Measurements from ENCODE around the gene PTPRM.

The PTPRM gene

DNA sequence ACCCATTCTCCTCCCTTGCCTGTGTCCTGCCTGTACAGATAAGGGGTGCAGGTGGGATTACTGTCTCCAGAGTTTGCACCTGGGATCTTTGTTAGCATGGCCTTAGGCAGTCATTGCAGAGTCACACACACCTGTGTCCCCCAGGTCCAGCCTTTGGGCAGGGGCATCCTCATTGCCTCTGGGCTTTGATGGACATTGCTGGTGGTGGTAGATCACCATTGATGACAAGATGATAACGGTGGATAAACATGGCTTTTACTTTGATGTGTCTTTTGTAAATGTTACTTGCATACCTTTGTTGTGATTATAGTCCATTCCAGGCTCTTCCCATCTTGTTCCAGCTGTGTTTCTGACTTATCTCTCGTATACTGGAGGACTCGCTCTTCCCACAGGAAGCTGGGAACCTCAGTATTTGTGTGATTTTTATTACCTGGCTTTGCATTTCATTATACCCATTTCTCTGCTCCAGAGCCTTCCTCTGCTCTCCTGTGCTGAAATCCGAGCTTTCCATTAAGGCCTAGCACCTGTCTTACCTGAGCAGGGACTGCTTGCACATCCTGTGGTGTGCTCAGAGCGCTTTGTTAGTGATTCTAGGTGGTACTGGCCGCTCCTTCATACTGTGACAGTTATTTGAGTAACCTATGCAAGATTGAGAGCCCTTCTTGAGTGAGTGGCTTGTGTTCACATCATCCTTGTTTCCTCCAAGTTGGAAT lies 79.2 kb downstream of the PTPRM start:
- TF ChIP-seq, protein P1, sequence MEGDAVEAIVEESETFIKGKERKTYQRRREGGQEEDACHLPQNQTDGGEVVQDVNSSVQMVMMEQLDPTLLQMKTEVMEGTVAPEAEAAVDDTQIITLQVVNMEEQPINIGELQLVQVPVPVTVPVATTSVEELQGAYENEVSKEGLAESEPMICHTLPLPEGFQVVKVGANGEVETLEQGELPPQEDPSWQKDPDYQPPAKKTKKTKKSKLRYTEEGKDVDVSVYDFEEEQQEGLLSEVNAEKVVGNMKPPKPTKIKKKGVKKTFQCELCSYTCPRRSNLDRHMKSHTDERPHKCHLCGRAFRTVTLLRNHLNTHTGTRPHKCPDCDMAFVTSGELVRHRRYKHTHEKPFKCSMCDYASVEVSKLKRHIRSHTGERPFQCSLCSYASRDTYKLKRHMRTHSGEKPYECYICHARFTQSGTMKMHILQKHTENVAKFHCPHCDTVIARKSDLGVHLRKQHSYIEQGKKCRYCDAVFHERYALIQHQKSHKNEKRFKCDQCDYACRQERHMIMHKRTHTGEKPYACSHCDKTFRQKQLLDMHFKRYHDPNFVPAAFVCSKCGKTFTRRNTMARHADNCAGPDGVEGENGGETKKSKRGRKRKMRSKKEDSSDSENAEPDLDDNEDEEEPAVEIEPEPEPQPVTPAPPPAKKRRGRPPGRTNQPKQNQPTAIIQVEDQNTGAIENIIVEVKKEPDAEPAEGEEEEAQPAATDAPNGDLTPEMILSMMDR (IDR thresholded peaks at IDR 0.05; ENCODE audit: low read depth, low read length): no peak
- in situ Hi-C loops (cut with HindIII; ENCODE audit: low sequenced_read_pairs): no loop called here
- no peak overlapping the region for H3K4me3 ChIP-seq (ENCODE audit: low read depth, low read length)
- no peak for DNase-seq (ENCODE audit: low read depth, low spot score)

DNA sequence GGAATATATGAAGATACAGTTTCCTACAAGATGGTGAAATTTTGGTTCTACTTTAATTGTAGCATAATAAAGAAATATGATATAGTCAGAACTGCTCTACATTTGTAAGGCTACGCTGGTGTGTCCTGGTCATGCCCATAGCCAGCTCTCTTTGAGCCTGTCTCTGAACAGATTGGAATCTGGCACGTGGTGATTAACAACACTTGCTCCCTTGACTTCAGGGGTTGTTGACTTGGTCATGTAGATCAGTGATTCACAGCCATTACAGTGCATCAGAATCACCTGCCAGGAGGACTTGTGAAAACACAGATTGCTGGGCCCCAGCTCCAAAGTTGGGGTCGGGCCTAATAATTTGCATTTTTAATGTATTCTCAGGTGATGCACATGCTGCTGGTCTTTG lies 80.4 kb downstream of the PTPRM start:
- no peak overlapping the region for H3K4me3 ChIP-seq (ENCODE audit: low read depth, low read length)
- in situ Hi-C loops (cut with HindIII; ENCODE audit: low sequenced_read_pairs): no loop called here
- TF ChIP-seq, protein P1 (IDR thresholded peaks at IDR 0.05; ENCODE audit: low read depth, low read length): no peak
- DNase-seq (ENCODE audit: low read depth, low spot score): no peak

DNA sequence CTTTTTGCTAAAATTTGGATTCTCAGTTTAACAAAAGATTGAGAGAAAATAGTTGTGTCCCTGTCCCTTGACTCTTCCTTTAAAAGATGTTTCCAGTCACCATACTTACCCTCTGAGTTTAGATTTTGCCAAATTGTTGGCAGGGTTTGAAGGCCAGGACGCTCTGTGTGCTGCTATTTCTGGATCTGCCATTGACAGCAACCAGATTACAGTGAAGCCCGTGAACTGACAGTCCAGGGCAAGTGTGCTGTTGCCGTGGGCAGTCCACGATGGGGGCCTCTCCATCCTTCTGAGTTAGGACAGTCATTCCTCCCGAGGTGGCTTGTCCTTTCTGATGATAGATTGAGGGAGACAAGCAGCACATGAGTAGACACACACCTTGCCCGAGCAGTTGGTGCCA lies 89.9 kb downstream of the PTPRM start:
- H3K4me3 ChIP-seq (ENCODE audit: low read depth, low read length): no peak overlapping the region
- DNase-seq (ENCODE audit: low read depth, low spot score): no peak
- in situ Hi-C loops (cut with HindIII; ENCODE audit: low sequenced_read_pairs): no loop called here
- TF ChIP-seq, protein P1 (IDR thresholded peaks at IDR 0.05; ENCODE audit: low read depth, low read length): no peak

DNA sequence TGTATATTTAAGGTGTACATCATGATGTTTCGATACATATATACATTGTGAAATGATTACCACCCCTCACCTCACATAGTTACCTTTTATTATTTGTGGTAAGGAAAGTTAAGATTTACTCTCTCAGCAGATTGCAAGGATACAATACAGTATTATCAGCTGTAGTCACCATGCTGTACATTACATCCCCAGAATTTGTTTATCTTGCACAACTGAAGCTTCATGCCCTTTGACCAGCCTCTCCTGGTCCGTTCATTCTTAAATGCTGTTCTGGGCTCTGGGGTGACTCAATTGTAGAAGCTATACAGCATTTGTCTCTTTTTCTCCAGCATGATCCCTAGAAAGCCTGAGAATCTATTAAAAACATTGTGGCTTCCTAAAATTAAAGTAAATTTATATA lies 90.8 kb downstream of the PTPRM start:
- no peak overlapping the region for H3K4me3 ChIP-seq (ENCODE audit: low read depth, low read length)
- TF ChIP-seq, protein P1 (IDR thresholded peaks at IDR 0.05; ENCODE audit: low read depth, low read length): no peak
- in situ Hi-C loops (cut with HindIII; ENCODE audit: low sequenced_read_pairs): no loop called here
- DNase-seq (ENCODE audit: low read depth, low spot score): no peak

DNA sequence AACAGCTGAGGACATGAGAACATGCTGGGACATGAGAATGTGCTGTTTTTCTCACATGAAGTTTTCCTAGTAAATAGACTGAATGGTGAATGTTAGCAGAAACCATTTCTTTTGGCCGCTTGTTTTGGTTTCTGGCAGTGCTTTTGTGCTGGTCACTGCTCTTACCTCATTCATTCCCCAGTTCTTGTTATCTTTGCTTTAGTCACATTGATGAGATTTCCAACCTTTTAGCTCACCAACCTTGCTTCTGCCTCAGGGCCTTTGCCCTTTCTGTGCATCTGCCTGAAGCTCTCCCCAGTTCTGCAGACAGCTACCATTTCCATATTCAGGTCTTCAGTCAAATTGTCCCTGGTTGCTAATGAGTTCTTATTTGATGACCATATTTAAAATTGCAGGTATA lies 91.6 kb downstream of the PTPRM start:
- in situ Hi-C loops (cut with HindIII; ENCODE audit: low sequenced_read_pairs): no loop called here
- H3K4me3 ChIP-seq (ENCODE audit: low read depth, low read length): no peak overlapping the region
- no peak for DNase-seq (ENCODE audit: low read depth, low spot score)
- TF ChIP-seq, protein P1 (IDR thresholded peaks at IDR 0.05; ENCODE audit: low read depth, low read length): no peak

DNA sequence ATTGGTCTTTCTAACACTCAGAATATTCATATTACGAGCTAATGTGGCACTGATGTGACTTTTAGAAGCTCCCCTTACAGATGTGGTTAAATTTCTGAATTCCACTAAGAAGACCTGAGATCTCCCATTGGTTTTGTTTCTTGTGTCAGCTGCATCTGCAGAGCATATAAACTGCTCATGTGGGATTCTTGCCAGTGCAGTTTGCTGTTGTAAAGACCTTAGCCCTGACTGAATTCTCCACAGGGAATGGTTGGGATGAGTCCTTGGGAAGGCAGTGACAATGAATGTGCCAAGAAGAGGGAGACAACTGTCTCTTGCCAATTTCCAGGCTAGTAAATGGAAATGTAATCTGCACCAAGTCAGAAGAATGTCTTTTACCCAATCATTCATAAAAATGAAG lies 94.1 kb downstream of the PTPRM start:
- in situ Hi-C loops (cut with HindIII; ENCODE audit: low sequenced_read_pairs): no loop called here
- TF ChIP-seq, protein P1 (IDR thresholded peaks at IDR 0.05; ENCODE audit: low read depth, low read length): no peak
- DNase-seq (ENCODE audit: low read depth, low spot score): no peak
- H3K4me3 ChIP-seq (ENCODE audit: low read depth, low read length): no peak overlapping the region
